Measurements from ENCODE around the gene CCDC78.

The CCDC78 gene

GRCh38 chr16:678209-678857, 47.9 kb downstream of the CCDC78 start:
- no peak for DNase-seq (ENCODE audit: low spot score)

- no peak for DNase-seq (ENCODE audit: low spot score)
Observed at GRCh38 chr16:677316-678190, 48.7 kb downstream of the CCDC78 start.

- no peak for DNase-seq (ENCODE audit: low spot score)
Observed at GRCh38 chr16:676913-677312, 49.3 kb downstream of the CCDC78 start.

GRCh38 chr16:676565-676902, 49.7 kb downstream of the CCDC78 start:
- no peak for DNase-seq (ENCODE audit: low spot score)

GRCh38 chr16:675884-676564, 50.2 kb downstream of the CCDC78 start:
- no peak for DNase-seq (ENCODE audit: low spot score)

- no peak for DNase-seq (ENCODE audit: low spot score)
Observed at GRCh38 chr16:674968-675883, 51.0 kb downstream of the CCDC78 start, which contains the start of gene RHBDL1. TSS of gene RHBDL1 (plus strand) at chr16:675671. CDS start at chr16:675791, 120 bp downstream.

- no peak for DNase-seq (ENCODE audit: low spot score)
Observed at GRCh38 chr16:674214-674881, 51.9 kb downstream of the CCDC78 start.

- no peak for DNase-seq (ENCODE audit: low spot score)
Observed at GRCh38 chr16:673399-673991, 52.7 kb downstream of the CCDC78 start.

- no peak for DNase-seq (ENCODE audit: low spot score)
Observed at GRCh38 chr16:672851-673250, 53.4 kb downstream of the CCDC78 start.

All from hematopoietic multipotent progenitor cell treated with erythropoietin and hydrocortisone succinate and interleukin-3 and kit ligand, for 17 days (in vitro differentiated cells).